Nucleus accumbens (tissue), 56 donors: ENCODE data around the gene OPRM1.
A peak's percentile ranks its signal among the peaks of the same experiment; 100 is the strongest.
"Not testable (repeated sequence)": the region's sequence is repeated elsewhere in the genome, so short reads cannot be mapped to it uniquely, and the experiment has no call there.

Experiments used
- DNase-seq, 56 donors: peaks; one replicate each; lab custom pipeline; 2025; lab: John Stamatoyannopoulos, UW

Gene OPRM1

DNA sequence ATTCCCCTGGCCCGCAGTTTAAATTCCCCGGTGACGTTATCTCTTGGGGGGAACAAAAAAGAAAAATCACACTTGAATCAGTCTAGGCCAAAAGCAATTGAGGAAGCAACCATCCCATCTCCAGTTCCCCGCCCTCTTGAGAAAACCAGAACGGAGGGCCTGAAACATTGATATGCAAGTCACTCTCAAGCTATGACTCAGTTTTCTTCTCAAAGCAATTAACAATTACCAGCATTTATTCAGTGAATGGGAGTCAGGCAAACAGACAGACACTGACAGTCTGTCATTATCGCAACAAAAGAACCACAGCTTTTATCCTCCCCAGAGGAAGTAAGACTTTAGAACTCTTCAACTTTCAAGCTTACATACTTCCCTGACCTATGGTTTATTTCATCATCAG, 100.9 kb downstream of the OPRM1 start:
- peak in 11 of 56 donors; percentile 6 to 40 (median 18) for DNase-seq

DNA sequence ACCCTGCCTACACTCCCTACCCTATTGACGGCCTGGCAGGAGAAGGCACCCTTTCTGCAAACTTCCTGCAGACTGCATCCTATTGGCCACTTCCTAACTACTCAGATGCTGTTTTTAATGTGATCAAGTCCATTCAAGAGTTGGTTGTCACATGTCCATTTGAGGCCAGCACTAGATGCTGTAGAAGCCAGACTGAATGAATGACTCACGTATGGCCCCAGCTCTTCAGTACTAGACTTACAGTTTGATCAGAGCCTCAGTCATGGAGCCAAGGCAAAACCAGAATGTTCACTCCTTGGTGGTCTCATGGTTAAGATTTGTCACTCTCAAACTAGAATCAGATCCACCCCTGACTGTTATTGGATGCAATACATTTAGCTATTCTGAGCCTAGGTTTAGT, 101.7 kb downstream of the OPRM1 start:
- no peak for DNase-seq

DNA sequence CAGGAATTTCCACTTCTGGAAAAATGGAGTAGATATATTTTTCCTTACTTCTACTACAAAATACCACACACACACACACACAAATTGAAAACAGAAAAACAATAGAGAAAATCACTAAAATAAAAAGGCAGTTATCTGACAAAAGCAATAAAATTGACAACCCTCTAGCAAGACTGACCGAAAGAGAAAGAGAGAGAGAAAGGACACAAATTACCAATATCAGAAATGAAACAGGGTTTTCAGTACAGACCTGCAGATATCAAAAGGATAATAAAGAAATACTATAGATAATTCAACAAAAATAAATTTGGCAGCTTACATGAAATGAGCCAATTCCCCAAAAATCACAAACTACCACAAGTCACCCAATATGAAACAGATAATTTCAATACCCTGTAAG, 104.7 kb downstream of the OPRM1 start:
- no peak for DNase-seq

DNA sequence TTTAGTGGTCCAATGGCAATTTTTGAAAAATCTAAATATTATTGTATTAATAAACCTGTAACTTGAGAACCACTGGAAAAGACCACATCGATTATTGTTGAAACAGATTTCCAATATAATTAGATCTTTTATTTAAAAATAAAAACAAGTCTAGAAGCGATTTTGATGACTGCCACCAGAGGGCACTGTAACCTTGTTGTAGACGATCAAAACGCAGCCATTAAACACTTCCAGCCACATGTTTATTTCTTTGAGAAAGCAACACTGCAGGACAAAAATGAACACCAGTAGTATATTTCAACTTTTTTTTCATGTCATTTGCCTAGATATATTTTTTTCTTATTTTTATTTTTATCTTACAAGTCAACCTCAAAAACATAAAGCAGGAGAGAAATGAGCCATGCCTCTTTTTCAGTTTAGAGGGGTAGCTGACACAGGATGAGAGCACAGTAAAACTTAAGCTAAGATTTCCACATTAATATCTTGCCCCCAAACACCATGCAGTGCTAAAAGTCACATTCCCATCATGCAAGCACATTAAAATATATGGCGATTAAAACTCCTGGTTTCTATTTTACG, 115.4 kb downstream of the OPRM1 start:
- peak in 23 of 56 donors; percentile 3 to 78 (median 24) for DNase-seq

DNA sequence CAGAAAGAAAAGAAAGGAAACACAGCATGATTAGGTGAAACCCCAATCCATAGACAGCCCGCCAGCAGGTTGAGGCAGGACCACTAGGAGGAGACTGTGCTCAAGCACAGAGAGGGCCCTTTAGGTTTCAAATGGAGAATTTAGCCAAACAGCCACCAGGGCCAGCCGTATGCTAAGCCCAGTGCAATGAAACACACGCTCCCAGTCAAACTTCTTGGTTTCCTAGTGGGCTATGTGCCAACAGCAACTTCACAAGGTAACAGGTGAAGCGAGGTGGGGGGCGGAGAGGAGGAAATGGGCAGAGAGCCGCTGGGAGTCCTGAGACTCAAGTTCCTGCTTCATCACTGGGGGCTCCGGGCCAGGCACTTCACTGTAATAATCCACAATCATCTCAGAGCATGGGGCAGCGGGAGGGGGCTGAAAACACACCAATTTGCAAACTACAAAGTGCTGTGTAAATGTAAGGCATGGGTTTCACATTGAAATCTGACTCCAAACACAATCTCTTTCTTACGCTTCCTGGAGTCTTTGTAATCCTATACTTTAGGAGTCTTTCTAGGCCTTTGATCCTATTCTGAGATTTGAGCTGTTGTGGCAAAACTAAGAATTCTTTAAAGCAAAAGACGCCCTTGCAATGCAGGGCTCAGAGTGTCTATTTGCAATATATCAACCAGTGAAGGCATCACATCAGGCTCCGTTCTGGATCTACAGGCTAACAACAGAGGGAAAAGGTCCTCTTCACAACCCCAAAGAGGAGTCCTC, 117.3 kb downstream of the OPRM1 start:
- peak in 4 of 56 donors; percentile 7 to 28 (median 23) for DNase-seq

DNA sequence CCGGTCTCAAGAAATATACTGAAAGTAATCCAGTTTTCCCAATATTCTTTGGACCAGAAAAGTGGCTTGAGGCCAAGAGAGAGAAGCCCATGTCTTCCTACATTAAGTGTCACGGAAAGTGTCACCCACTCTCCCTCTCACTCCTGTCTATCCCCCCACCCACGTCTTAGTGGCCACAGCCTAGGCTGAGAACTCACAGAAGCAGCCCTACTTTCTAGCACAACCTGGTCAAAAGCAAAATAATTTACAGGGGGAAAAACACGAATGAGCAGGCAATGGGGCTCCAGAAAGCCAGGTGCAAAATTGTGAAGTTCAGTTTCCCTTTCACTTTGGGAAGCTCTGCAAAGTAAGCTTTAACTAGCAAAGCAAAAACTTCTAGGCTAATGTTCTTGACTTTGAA, 118.0 kb downstream of the OPRM1 start:
- DNase-seq = no peak

DNA sequence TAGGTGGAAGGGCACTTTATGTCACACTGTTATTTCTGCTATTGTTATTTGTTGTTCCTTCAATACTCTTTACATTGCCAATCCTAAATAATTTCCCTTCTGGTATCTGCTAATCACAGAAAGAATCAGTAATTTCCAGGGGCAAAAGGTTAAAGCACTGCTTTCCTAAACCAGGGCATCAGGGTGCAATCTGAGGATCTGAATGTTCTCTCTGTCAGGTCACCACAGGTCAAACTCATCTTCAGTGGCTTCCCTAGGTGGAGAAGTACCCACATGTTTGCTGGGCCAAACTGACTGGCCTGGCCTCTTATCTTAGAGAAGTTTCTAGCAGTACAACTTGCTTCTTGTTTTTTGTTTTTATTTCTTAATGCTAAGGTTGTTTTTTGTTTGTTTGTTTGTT, 118.7 kb downstream of the OPRM1 start:
- no peak for DNase-seq

DNA sequence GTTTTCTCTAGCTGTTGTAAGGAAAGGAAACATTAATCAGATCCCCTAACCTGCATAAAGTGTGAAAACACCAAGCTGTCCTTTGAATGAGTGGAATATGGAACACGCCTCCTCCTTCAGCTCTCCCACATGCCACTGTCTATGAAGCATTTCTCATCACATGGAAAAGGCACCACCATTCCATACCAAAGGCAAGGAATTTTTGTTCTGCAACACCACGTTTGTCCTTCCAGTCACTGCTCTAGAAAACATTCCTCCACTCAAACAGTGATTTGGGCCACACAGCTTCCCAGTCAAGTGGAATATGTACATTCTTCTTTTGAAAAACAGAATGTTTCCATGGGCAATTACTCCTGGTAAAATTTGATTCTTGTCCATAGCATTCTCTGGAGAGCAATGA, 120.1 kb downstream of the OPRM1 start:
- DNase-seq = no peak

DNA sequence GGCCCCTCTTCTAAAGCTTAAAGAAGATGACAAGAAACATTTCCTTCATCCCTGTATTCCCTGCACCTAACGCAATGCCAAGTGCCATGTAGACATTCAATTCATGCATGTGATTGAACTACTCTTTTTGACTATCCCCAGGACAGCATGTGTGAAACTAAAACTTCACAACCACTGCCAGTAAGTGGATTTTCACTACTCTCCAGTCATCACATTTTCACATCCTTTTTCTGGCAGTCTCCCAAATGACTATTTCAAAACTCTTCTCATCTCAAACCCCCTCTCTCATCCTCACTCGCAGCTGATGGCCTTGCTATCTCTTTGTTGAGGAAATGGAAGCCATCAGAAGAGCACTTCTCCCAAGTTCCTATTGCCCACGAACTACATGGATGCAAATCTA, 122.6 kb downstream of the OPRM1 start:
- no peak for DNase-seq

DNA sequence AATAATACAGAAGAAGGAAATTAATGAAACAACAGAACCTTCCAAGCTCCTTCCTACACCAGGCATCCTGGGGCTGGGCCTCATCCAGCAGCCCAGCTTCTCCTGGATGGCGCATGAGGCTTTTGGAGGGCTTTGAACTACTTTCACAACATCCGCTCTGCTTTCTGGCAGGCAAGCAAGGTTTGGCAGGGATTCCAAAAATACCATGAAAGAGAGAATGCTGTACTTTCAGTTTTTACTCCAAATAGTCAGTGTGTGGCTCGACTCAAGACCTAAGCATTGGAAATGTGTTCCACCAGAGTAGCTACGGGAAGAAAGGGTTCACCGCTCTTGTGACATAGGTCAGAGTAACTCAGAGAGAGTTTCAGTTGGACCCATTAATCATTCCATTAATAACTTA, 125.4 kb downstream of the OPRM1 start:
- DNase-seq = peak in 22 of 56 donors; percentile 5 to 59 (median 26)

DNA sequence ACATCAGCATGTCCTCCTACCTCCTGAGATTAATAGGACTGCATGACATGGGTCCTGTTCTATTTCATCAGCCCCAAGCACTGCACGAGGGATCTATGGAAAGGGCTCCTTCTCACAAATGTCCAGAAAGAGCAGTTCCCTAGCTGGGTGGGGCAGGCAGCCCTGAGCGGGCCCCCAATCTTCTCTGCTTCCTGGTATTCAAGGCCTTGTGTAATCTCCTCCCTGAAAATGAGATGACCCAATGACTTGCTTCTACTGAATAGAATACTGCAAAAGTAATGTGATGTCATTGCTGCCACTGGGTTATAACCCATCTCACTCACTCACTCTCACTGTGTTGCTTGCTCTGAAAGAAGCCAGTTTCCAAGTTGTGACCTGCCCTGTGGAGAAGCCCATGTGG, 126.4 kb downstream of the OPRM1 start:
- no peak for DNase-seq

DNA sequence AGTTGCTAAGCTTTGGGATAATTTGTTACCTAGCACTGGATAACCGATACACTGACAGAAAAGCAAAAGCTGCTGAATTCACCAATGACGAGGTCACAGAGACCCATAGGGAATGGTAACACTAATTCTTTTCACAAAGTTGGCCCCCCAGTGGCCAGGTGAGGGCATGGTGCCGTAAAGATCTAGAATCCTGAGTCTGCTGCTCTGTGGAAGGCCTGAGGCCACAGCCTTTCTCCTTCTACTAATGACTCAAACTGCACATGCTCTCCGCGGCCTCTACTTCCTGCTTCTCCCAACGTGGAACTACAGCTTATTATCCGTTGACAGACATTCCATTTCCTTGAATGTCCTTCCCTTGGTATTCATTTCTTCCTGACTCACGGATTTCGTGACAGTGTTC, 127.1 kb downstream of the OPRM1 start:
- no peak for DNase-seq

DNA sequence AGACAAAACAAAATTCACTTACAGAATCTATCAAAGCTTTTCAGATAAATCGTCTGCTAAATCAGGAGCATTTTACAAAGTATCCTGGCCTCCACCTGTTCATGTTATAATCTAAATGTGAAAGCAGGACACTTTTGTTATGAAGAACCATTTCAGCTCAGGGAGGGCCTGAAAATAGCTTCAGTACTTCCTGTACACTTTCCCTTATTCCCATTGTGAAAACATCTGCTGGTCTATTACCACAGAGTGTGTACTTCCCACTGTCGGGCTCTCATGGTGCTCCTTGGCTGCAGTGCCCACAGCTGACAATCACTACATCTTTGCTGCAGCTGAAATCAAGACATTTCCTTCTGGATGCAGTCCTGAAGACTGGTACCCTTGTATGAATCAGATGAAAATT, 128.1 kb downstream of the OPRM1 start:
- DNase-seq = peak in 1 of 56 donors; percentile 13

DNA sequence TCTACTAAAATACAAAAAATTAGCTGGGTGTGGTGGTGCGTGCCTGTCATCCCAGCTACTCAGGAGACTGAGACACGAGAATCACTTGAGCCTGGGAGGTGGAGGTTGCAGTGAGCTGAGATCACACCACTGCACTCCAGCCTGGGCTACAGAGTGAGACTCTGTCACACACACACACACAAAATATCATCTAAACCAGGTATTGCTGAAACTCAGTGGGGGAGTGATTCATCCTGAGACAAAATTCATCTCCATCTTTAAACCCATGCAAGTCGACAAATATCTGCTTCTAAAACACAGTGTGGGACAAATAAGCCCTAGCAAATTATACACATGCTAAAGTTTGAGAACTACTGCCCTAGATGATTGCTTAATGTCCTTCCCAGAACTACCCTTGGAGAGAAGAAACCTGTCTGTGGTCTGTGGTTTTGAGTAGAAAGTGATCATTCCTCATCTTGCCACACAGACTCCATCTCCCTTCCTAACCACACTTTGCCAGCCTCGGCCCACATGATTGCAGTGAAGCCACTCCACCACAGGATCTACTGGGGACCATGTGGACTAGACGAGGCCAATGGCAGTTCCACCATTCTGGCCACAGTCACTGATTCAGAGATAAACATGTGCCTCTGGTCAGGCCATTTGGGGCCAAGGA, 130.3 kb downstream of the OPRM1 start:
- peak in 1 of 56 donors; percentile 22 for DNase-seq

DNA sequence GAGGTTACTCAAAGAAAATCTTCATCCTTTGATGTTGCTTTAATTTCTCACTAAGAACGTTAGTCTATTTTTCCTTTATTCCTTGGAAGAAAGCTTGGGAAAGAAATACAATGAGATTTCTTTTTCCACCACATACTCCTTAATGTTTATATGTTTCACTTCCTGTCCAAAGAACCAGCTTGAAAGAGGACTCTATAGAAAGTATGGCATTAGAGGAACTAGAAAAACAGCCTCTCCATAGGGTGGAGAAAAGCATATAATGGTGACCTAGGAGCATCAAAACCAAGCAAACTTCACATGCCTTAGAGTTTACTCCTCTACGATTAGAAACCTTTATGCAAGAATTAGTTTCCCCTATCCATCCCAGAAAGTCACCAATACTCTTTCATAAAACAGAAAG, 131.1 kb downstream of the OPRM1 start:
- no peak for DNase-seq

DNA sequence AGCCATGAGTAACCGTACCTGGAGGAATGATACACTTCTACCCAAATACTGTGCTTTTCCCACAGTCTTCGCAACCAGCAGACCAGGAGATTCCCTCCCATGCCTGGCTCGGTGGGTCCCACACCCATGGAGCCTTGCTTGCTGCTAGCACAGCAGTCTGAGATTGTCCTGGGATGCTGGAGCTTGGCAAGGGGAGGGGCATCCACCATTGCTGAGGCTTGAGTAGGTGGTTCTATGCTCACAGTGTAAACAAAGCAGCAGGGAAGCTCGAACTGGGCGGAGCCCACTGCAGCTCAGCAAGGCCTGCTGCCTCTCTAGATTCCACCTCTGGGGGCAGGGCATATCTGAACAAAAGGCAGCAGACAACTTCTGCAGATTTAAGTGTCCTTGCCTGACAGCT, 133.4 kb downstream of the OPRM1 start:
- DNase-seq = not testable (repeated sequence)

DNA sequence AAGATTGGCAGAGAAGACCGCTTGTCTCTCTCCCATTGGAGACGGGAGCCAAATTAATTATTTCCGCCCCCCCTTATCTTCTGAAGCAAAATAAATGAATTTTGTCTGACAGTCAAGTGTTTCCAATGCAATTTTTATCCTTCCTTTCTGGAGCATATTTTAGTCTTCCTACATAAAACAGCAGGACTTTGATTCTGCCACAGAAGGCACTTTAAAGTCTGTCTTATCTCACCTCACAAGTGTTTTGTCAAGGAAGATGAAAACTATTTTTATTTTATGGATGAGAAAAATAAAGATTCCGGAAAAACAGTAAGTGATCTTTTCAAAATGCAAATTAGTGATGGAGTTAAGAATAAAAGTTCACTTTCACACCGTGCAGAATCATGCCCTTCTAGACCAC, 140.4 kb downstream of the OPRM1 start:
- no peak for DNase-seq

DNA sequence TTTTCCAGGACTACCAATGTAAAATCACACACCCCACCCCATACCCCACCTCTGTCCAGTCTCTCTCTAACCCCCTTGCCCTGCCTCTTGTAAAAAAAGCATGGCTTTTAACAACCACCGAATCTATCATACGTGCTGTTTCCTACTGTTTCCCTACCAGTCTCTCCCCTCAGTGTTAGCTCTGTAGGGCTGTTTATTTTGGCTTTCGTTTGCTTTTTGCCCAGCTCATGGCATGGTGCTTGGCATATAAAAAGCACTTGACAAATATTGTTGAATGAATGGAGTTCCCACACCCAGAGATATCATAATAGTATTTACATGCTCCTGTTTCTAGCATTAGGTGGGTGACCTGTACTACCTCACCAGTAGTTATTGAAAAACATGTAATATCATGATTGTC, 148.2 kb downstream of the OPRM1 start:
- DNase-seq = no peak

DNA sequence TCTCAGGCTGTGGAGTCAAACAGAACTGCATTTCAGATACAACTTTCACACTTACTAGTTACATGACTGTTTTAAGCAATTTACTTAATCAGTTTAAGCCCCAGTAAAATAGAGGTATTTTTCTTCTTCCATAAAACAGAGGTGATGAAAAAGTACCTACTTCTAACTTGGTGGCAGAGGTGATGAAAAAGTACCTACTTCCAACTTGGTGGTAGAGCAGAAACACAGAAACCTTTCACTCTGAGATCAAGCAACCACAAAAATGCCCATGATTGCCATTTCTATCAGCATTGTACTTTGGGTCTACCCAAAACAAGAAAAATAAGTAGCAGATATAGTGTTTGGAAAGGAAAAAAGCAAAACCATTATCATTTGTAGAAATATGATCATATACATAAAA, 148.7 kb downstream of the OPRM1 start:
- DNase-seq = no peak

DNA sequence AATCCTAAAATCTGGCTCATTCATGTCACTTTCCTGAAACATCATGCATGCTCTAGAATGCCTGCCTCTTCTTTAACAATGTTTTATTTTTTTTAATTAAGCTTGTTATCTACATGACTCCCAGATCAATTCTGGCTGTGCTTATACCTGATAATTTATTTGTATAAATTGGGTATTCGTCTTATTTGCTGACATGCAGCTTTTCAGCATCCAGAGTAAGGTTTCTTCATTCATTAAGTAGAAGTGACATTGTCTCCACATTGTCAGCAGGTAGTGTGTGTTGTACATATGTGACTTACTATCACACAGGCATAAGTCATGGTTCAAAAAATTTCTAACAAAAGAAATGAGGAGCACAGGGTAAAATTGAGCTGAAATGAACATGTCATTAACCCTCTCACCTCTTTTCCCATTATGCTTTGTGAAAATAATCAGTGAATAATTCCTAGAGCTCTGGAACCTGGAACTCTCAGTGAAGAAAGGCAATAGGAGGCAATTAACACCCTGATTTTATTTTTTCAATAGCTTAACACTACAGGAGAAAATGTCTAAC, 157.4 kb downstream of the OPRM1 start:
- DNase-seq = no peak

DNA sequence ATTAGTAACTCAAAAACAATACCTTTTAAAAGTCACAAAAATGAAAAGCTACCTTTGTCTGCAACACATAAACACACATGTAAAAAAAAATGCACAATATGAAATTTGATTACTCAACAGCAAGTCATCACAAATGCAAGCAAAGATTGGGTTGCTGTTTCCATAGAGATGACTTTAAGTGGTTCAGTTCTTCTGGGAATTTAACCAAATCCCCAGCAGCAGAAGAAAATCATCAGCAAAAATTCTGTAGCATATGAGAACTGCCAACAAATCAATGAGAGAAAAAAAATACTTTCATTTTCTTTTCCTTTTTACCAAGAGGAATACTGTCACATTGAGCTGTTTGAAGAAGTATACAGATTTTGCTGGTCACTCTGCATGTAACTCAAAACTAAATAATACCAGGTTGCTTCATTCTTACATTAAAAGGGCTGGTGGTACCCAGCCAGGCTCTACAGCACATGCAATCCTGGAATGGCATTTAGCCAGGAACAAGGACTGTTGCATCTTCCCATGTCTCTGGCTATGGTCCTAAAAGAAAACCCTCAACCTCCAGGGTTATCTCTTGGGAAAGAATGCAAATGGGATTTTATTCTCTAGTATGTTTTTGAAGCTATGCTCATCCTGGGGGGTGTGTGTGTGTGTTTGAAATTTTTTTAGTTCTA, 158.3 kb downstream of the OPRM1 start:
- DNase-seq = no peak
